Nephron progenitor cell (in vitro differentiated cells): Measurements from ENCODE around the gene EP300.

ENCODE experiments used
- DNase-seq: peaks from one replicate; pipeline ENCODE4 v3.0.0; 2021
- H3K27ac Mint-ChIP-seq: 2 replicates; pipeline ENCODE4 v1.8.0; 2021; ENCODE audit warnings: mild to moderate bottlenecking, moderate library complexity, mixed read lengths
- H3K27me3 Mint-ChIP-seq: 2 replicates; pipeline ENCODE4 v1.8.0; 2021; ENCODE audit warnings: mild to moderate bottlenecking, low read depth, mixed read lengths; ENCODE audit not compliant: poor library complexity
- H3K36me3 Mint-ChIP-seq: 2 replicates; pipeline ENCODE4 v1.8.0; 2021; ENCODE audit warnings: low read depth, mixed read lengths
- H3K4me1 Mint-ChIP-seq: 2 replicates; pipeline ENCODE4 v1.8.0; 2021; ENCODE audit warnings: mixed read lengths
- H3K4me3 Mint-ChIP-seq: 2 replicates; pipeline ENCODE4 v1.8.0; 2021; ENCODE audit warnings: mild to moderate bottlenecking, moderate library complexity, mixed read lengths
- H3K9me3 Mint-ChIP-seq: 2 replicates; pipeline ENCODE4 v1.8.0; 2021; ENCODE audit warnings: mild to moderate bottlenecking, moderate library complexity, mixed read lengths
- TF ChIP-seq, protein P1 (sequence below): fragments of 200-600 bp; sonication (generic); IDR thresholded peaks from 2 replicates; pipeline ENCODE4 v1.5.0; 2021; ENCODE audit warnings: antibody characterized with exemption

Gene EP300

DNA sequence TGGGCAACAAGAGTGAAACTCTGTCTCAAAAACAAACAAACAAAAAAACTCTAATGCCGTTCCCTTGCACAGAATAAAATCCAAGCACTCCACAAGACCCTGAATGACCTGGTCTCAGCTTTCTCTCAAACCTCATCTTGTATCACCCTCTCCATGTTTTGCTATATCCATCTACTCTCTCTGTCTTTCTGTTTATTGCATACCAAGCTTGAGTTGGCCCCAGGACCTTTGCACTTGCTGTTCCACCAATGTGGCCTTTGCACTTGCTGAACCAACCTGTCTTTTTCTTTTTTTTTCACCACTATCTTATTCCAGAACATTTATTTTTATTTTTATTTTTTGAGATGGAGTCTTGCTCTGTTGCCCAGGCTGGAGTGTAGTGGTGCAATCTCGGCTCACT is 110.7 kb downstream of the EP300 start:
- H3K27ac Mint-ChIP-seq: no peak overlapping the region
- TF ChIP-seq, protein P1, sequence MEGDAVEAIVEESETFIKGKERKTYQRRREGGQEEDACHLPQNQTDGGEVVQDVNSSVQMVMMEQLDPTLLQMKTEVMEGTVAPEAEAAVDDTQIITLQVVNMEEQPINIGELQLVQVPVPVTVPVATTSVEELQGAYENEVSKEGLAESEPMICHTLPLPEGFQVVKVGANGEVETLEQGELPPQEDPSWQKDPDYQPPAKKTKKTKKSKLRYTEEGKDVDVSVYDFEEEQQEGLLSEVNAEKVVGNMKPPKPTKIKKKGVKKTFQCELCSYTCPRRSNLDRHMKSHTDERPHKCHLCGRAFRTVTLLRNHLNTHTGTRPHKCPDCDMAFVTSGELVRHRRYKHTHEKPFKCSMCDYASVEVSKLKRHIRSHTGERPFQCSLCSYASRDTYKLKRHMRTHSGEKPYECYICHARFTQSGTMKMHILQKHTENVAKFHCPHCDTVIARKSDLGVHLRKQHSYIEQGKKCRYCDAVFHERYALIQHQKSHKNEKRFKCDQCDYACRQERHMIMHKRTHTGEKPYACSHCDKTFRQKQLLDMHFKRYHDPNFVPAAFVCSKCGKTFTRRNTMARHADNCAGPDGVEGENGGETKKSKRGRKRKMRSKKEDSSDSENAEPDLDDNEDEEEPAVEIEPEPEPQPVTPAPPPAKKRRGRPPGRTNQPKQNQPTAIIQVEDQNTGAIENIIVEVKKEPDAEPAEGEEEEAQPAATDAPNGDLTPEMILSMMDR: no peak
- peaks cover 5% of the 10 kb centered on the region for H3K36me3 Mint-ChIP-seq
- DNase-seq: no peak
- peaks cover 21% of the 10 kb centered on the region for H3K4me1 Mint-ChIP-seq
- no peak overlapping the region for H3K4me3 Mint-ChIP-seq
- no peaks in the 10 kb centered on the region for H3K9me3 Mint-ChIP-seq
- H3K27me3 Mint-ChIP-seq: peaks cover 63% of the 10 kb centered on the region

DNA sequence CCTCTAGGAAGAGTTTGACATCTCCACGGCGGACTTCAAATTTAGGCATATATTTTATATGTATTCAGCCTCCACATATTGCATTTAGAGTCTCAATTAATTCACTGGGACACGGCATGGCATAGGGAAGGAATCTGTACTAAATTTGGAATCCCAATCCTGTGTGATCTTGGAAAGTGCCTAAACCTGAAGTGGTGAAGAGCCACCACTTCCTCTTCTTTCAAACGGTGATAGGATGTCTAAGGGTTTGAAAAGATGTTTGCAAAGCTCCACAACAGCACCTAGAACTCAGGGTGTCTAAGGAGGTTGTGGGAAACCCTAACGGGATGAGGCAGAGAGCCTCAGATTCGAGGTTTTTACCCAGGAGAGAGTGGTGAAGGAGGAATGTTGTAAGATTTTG is 111.7 kb downstream of the EP300 start:
- Mint-ChIP-seq H3K4me3 (peak overlapping the region; percentile 52), H3K4me1 (peaks cover 17% of the 10 kb centered on the region), H3K27me3 (peaks cover 53% of the 10 kb centered on the region), H3K27ac (peak overlapping the region; percentile 66), H3K36me3 (peaks cover 9% of the 10 kb centered on the region), H3K9me3 (no peaks in the 10 kb centered on the region)
- DNase-seq: no peak
- TF ChIP-seq, protein P1: no peak

DNA sequence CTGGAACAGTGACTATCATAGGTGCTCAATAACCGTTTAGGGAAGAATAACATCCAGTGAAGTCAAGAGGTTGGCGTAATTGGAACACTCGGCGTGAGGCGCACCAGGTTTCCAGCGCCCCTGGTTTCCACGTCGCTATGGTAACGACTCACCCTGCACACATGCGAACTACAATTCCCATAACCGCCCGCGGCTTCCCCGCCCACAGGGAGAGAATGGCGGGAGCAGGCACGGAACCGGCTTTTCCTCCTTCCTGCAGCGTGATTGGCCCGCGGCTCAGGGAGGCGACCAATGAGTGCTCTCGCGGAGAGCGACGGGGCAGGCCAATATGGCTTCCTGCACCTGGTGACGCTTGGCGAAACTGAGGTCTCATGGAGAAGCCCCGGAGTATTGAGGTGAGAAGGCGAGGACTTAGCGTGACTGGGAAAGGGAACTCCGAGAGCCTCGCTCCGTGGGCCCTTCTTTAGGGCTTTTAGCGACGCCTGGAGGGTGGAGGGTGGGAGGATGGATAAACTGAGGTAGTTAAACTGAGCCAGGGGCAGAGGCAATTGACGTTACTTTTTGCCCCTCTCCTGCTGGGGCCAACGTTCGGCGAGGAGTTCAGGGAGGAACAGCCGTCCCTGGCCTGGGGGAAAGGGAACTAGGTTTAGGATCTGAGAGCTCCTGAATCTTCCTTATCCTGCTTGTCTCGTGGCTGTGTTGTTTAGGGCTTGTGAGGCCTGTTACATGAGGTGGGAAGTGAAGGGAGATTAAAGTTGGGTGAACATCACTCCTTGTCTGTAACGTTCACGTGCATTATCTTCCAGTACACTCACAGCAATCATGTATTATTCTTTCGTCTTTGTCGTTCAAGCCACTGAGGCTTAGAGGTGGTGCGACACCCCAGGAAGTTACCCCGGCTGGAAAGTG is 112.9 kb downstream of the EP300 start, which contains the start of gene L3MBTL2:
Gene L3MBTL2 (plus strand): TSS at position 321 of the 909 bp plus-strand sequence. CDS start 51 bp downstream, at position 372.
- Mint-ChIP-seq H3K36me3 (peaks cover 18% of the 10 kb centered on the region), H3K27me3 (peaks cover 42% of the 10 kb centered on the region), H3K9me3 (no peaks in the 10 kb centered on the region), H3K27ac (peak within 1 kb of the TSS; percentile 95), H3K4me1 (peaks cover 17% of the 10 kb centered on the region), H3K4me3 (peak within 1 kb of the TSS; percentile 93)
- TF ChIP-seq, protein P1: no peak
- DNase-seq: peak; percentile 98

DNA sequence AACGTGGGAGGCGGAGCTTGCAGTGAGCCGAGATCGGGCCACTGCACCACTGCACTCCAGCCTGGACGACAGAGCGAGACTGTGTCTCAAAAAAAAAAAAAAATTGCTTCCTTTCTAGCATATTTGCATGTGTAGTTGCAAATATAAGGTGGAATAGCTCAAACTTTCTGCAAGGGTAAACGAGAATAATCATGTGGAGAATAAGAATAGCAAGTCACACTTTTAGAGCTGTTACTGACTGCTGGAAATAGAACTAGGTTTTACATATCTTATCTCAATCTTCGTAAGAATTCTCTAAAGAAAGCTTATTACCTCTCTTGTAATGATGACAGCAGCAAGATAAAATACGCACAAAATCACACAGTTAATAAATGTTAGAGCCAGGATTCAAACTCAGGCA is 114.3 kb downstream of the EP300 start:
- TF ChIP-seq, protein P1: no peak
- Mint-ChIP-seq H3K27ac (no peak overlapping the region), H3K4me3 (peak overlapping the region; percentile 74), H3K9me3 (no peaks in the 10 kb centered on the region), H3K4me1 (peaks cover 17% of the 10 kb centered on the region), H3K27me3 (peaks cover 31% of the 10 kb centered on the region), H3K36me3 (peaks cover 25% of the 10 kb centered on the region)
- DNase-seq: no peak

DNA sequence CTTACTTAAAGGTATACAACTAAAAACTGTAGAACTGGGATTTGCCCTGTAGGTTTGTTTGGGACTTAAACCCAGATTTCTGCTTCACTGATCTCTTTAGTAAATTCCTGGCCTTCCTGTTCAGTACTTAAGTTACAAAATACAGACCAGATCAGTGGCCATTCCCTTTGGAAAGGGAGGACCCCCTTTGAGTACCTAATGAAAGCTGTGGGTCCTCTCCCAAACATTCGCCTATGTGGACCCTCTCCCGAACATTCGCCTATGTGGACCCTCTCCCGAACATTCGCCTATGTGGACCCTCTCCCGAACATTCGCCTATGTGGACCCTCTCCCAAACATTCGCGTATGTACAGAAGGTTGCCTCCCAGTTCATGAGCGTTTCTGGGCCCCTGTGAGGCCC is 123.0 kb downstream of the EP300 start:
- DNase-seq: no peak
- Mint-ChIP-seq H3K27me3 (no peaks in the 10 kb centered on the region), H3K27ac (no peak overlapping the region), H3K4me1 (peaks cover 11% of the 10 kb centered on the region), H3K36me3 (peaks cover 81% of the 10 kb centered on the region), H3K4me3 (no peak overlapping the region), H3K9me3 (peaks cover 20% of the 10 kb centered on the region)
- TF ChIP-seq, protein P1: no peak
